GM19452 (cell line): ENCODE measurements around the gene HEPHL1.

Experiments used
- ATAC-seq: cut with Tn5 transposase; IDR thresholded peaks from one replicate; pipeline ENCODE4 v1.9.1; 2021; ENCODE audit not compliant: unreplicated experiment

Gene HEPHL1

GRCh38 chr11:94129512-94130297, 108.6 kb downstream of the HEPHL1 start:
- no peak for ATAC-seq

GRCh38 chr11:94130298-94131046, 109.3 kb downstream of the HEPHL1 start:
- no peak for ATAC-seq

GRCh38 chr11:94131047-94131717, 110.0 kb downstream of the HEPHL1 start:
- no peak for ATAC-seq

GRCh38 chr11:94131718-94132115, 110.6 kb downstream of the HEPHL1 start:
- no peak for ATAC-seq

- ATAC-seq: no peak
Measured at GRCh38 chr11:94132152-94132558, 111.0 kb downstream of the HEPHL1 start.

- no peak for ATAC-seq
Measured at GRCh38 chr11:94132823-94133408, 111.8 kb downstream of the HEPHL1 start.

- no peak for ATAC-seq
Measured at GRCh38 chr11:94133752-94134151, 112.6 kb downstream of the HEPHL1 start.

- ATAC-seq: no peak
Measured at GRCh38 chr11:94134651-94135512, 113.7 kb downstream of the HEPHL1 start.

- no peak for ATAC-seq
Measured at GRCh38 chr11:94139416-94139815, 118.3 kb downstream of the HEPHL1 start.

GRCh38 chr11:94140154-94140655, 119.1 kb downstream of the HEPHL1 start:
- ATAC-seq: no peak

- ATAC-seq: no peak
Measured at GRCh38 chr11:94141511-94142307, 120.6 kb downstream of the HEPHL1 start.

- ATAC-seq: no peak
Measured at GRCh38 chr11:94142308-94143281, 121.4 kb downstream of the HEPHL1 start.

- no peak for ATAC-seq
Measured at GRCh38 chr11:94144216-94144615, 123.1 kb downstream of the HEPHL1 start.

- no peak for ATAC-seq
Measured at GRCh38 chr11:94144664-94145063, 123.5 kb downstream of the HEPHL1 start.

GRCh38 chr11:94145431-94145830, 124.3 kb downstream of the HEPHL1 start:
- ATAC-seq: no peak

GRCh38 chr11:94145916-94146315, 124.8 kb downstream of the HEPHL1 start:
- ATAC-seq: no peak

- no peak for ATAC-seq
Measured at GRCh38 chr11:94147433-94147845, 126.3 kb downstream of the HEPHL1 start.

GRCh38 chr11:94148189-94148588, 127.0 kb downstream of the HEPHL1 start:
- no peak for ATAC-seq
